GM12801 (cell line): Measurements from ENCODE around the gene CATSPERZ.

ENCODE experiments used
- TF ChIP-seq, protein P1 (sequence below): IDR thresholded peaks from one replicate; pipeline ENCODE4 v1.5.1; 2011; ENCODE audit warnings: control low read depth; ENCODE audit not compliant: insufficient read length; ENCODE audit errors: extremely low read depth

The CATSPERZ gene

DNA sequence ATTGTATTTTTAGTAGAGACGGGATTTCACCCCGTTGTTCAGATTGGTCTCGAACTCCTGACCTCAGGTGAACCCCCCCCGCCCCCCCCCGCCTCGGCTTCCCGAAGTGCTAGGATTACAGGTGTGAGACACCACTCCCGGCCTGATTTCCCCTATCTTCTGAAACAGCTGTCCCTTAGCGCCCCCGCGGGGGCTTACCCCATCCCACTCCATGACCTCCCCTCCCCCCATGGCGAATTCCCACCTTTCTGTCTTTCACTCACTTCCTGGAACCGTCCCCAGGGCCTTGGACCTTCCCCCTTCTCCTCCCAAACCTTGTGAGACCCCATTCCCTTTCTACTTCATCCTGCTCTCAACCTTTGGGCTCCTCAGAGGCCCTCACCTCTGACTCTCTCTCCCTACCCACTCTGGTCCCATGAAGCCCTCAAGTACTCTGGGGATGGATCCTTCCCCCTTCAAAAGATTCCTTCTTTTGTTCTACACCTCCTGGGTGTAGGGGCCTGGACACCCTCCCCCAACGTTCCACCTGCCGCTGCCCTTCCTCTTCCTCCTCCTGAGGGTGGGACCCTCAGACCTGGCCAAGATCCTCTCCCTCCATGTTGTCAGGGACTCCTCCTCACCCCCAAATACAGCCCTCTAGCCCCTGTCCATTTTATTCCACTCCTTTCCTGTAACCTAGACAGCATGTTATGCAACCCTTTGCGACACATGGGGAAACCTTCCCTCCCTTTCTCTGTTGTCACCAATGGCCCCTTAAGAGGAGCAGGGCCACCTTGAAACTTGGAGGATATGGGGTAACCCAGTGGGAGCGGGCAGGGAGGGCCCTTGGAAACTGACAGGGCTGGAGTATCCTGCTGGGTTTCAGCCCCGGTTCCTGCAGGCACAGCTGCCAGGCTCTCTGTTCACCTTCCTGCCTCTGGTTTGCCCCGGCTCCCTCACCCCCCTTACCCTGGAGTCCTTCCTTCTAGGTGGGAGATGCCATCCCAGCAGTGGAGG is 18.9 kb downstream of the CATSPERZ start:
- TF ChIP-seq, protein P1, sequence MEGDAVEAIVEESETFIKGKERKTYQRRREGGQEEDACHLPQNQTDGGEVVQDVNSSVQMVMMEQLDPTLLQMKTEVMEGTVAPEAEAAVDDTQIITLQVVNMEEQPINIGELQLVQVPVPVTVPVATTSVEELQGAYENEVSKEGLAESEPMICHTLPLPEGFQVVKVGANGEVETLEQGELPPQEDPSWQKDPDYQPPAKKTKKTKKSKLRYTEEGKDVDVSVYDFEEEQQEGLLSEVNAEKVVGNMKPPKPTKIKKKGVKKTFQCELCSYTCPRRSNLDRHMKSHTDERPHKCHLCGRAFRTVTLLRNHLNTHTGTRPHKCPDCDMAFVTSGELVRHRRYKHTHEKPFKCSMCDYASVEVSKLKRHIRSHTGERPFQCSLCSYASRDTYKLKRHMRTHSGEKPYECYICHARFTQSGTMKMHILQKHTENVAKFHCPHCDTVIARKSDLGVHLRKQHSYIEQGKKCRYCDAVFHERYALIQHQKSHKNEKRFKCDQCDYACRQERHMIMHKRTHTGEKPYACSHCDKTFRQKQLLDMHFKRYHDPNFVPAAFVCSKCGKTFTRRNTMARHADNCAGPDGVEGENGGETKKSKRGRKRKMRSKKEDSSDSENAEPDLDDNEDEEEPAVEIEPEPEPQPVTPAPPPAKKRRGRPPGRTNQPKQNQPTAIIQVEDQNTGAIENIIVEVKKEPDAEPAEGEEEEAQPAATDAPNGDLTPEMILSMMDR, result no peak

DNA sequence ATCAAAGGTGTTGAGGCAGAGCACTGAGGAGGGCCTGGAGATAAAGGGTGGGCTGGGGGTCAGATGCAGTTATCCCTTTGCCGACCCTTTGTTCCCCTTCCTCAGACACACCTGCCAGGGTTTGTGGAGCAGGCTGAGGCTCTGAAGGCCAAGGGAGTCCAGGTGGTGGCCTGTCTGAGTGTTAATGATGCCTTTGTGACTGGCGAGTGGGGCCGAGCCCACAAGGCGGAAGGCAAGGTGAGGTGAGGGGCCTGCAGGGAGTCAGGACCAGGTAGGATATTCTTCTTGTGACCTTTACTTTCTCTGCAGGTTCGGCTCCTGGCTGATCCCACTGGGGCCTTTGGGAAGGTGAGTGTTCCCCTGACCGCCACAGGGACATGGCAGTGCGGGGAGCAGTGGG is 20.4 kb downstream of the CATSPERZ start:
- TF ChIP-seq, protein P1, result no peak

DNA sequence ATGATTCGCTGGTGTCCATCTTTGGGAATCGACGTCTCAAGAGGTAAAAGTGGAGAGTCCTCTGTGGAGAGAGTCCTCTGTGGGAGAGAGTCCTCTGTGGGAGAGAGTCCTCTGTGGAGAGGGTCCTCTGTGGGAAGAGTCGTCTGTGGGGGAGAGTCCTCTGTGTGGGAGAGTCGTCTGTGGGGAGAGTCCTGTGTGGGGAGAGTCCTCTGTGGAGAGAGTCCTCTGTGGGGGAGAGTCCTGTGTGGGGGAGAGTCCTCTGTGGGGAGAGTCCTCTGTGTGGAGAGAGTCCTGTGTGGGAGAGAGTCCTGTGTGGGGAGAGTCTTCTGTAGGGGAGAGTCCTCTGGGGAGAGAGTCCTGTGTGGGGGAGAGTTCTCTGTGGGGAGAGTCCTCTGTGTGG is 20.9 kb downstream of the CATSPERZ start:
- TF ChIP-seq, protein P1, result no peak

DNA sequence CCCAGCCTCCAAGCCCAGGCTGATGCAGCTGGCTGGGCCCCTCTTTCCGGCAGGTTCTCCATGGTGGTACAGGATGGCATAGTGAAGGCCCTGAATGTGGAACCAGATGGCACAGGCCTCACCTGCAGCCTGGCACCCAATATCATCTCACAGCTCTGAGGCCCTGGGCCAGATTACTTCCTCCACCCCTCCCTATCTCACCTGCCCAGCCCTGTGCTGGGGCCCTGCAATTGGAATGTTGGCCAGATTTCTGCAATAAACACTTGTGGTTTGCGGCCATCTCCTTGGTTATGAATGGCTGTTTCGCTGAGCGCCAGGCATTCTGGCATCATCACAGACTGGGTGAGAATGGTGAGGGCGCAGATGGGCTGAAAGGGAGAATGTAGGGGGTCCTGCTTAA is 21.4 kb downstream of the CATSPERZ start:
- TF ChIP-seq, protein P1, result no peak

DNA sequence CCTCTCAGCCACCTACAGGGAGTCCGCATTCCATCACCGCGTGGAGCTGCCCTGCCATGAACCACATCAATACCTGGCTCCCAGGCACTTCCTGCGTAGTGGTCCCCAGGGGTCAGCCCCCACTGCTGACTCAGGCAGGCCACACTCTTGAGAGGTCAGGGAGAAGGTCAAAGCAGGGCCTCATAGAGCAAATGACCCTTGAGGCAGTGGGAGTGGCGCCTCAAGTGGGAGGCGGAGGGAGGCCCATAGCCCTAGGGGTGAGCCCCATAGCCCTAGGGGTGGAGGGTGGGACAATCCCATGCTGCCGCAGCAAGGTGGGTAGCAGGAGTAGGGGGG is 22.7 kb downstream of the CATSPERZ start:
- TF ChIP-seq, protein P1, result no peak

DNA sequence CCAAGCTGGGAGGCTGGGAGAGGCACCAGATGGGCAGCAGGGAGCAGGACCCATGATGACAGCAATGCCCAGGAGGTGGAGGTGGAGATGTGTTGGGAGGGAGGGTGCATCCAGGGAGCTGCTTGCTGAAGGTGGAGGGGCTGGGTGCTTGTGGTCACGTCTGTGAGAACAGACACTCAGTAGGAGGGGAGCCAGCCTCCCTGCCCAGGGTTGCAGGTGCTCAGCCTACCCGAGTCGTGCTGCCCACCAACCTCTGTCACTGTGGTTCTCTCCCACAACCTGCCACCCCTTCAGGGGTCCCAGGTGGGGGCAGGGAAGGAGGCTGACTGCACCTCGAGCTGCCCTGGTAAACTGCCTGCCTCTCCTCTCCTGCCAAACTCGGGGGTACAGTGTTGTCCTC is 23.2 kb downstream of the CATSPERZ start:
- TF ChIP-seq, protein P1, result no peak

DNA sequence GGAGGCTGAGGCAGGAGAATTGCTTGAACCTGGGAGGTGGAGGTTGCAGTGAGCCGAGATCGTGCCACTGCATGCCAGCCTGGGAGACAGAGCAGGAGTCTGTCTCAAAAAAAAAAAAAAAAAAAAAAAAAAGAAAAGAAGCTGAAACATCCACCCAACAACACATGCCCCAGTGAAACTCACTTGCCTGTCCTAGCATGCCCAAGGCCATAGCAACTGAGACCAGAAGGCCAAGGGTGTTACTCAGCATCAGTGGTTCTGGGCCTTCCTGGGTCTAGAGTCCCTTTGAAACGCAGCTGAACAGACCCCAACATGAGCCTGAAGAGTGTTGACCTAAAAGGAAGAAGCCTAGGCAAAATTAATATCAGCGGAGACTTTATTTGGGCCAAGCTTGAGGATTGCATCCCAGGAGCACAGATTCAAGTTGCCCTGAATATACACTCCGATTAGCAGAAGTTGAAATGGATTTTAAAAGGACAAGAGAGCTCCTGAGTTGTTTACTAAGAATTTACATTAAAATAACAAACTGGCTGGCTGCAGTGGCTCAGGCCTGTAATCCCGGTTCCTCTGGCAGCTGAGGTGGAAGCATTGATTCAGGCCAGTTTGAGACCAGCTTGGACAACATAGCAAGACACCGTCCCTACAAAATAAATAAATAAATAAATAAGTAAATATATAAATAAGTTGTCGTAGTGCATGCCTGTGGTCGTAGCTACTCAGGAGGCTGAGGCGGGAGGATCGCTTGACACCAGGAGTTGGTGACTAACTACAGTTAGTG is 24.7 kb downstream of the CATSPERZ start:
- TF ChIP-seq, protein P1, result no peak
